Esophagus muscularis mucosa (tissue), 4 donors: Measurements from ENCODE around the gene PAGE2.

Source experiments
- EP300 ChIP-seq: sonication (generic); formaldehyde crosslinking; IDR thresholded peaks from one replicate; pipeline ENCODE4 v1.6.1; 2017; ENCODE audit warnings: antibody characterized with exemption
- POLR2A ChIP-seq: fragments of 450-650 bp; IDR thresholded peaks from one replicate; pipeline ENCODE4 v1.6.1; 2017; ENCODE audit warnings: antibody characterized with exemption, moderate library complexity, mild to moderate bottlenecking, low read depth
- POLR2AphosphoS5 ChIP-seq, 2 donors: sonication (generic); formaldehyde crosslinking; IDR thresholded peaks; one replicate each; pipeline ENCODE4 v1.6.1; 2017; ENCODE audit warnings: antibody characterized with exemption in 2 of 2
- TF ChIP-seq, protein P1 (sequence below), 3 experiments: fragments of 200-600 bp in 2 of 3; fragments of 450-650 bp in 1 of 3; sonication (generic) in 2 of 3; IDR thresholded peaks; one replicate each; pipeline ENCODE4 v1.5.1; 2017 to 2019; ENCODE audit warnings: antibody characterized with exemption in 3 of 3, mild to moderate bottlenecking in 2 of 3, moderate library complexity in 1 of 3

- TF ChIP-seq, protein P1, sequence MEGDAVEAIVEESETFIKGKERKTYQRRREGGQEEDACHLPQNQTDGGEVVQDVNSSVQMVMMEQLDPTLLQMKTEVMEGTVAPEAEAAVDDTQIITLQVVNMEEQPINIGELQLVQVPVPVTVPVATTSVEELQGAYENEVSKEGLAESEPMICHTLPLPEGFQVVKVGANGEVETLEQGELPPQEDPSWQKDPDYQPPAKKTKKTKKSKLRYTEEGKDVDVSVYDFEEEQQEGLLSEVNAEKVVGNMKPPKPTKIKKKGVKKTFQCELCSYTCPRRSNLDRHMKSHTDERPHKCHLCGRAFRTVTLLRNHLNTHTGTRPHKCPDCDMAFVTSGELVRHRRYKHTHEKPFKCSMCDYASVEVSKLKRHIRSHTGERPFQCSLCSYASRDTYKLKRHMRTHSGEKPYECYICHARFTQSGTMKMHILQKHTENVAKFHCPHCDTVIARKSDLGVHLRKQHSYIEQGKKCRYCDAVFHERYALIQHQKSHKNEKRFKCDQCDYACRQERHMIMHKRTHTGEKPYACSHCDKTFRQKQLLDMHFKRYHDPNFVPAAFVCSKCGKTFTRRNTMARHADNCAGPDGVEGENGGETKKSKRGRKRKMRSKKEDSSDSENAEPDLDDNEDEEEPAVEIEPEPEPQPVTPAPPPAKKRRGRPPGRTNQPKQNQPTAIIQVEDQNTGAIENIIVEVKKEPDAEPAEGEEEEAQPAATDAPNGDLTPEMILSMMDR (IDR thresholded peaks at IDR 0.05): no peak
- TF ChIP-seq POLR2A: no peak
- TF ChIP-seq POLR2AphosphoS5 (IDR thresholded peaks at IDR 0.05): no peak
- TF ChIP-seq EP300: no peak
Observed at GRCh38 chrX:55132416-55132815, 43.6 kb downstream of the PAGE2 start.
